Subcutaneous adipose tissue (tissue), 4 donors: Measurements from ENCODE around the gene SH3GL1. TPM values are rescaled to one million over a fixed set of nuclear protein-coding genes. Genes with fewer than 3 reads are reported as not detected.

ENCODE experiments used
- CTCF ChIP-seq: fragments of 450-650 bp; IDR thresholded peaks from one replicate; pipeline ENCODE4 v1.5.1; 2016; ENCODE audit warnings: low read depth, mild to moderate bottlenecking, control low read depth, antibody characterized with exemption, moderate library complexity
- total RNA-seq, 4 donors: library from RNA; depleted of rRNA; stranded (reverse); fragments of >200 nt; gene quantifications; one replicate each; pipeline ENCODE4 v1.1.0, GENCODE V29; 2016

Gene SH3GL1
- total RNA-seq, 4 donors from 2014 or later, result 28.7 to 43.9 (median 36.4) TPM

GRCh38 chr19:4430760-4431159 lies 30.4 kb upstream of the SH3GL1 start:
- TF ChIP-seq CTCF, result no peak

GRCh38 chr19:4429771-4430171 lies 29.4 kb upstream of the SH3GL1 start:
- TF ChIP-seq CTCF, result no peak

- no peak for TF ChIP-seq CTCF
Observed at GRCh38 chr19:4429256-4429655, 28.9 kb upstream of the SH3GL1 start.

- TF ChIP-seq CTCF, result no peak
Observed at GRCh38 chr19:4428326-4428975, 28.1 kb upstream of the SH3GL1 start.

GRCh38 chr19:4425537-4425936 lies 25.2 kb upstream of the SH3GL1 start:
- TF ChIP-seq CTCF, result no peak

- no peak for TF ChIP-seq CTCF
Observed at GRCh38 chr19:4423416-4424126, 23.2 kb upstream of the SH3GL1 start.

- TF ChIP-seq CTCF, result no peak
Observed at GRCh38 chr19:4416268-4416667, 15.9 kb upstream of the SH3GL1 start.
